ENCODE measurements around the gene FMOD. TPM values are rescaled to one million over a fixed set of nuclear protein-coding genes. Genes with fewer than 3 reads are reported as not detected.

The FMOD gene
- total RNA-seq, 4 donors from 2014 or later: 13.3 to 36.6 (median 22.9) TPM

GRCh38 chr1:203322500-203323179 lies 28.3 kb downstream of the FMOD start:
- peaks cover 77% of the 10 kb centered on the region for H3K4me1 ChIP-seq
- no peak overlapping the region for H3K4me3 ChIP-seq
- H3K36me3 ChIP-seq: no peaks in the 10 kb centered on the region
- DNase-seq (ENCODE audit: low spot score in 2 of 2): no peak
- no peaks in the 10 kb centered on the region for H3K9me3 ChIP-seq
- H3K27me3 ChIP-seq: no peaks in the 10 kb centered on the region
- peak overlapping the region; percentile 71 for H3K27ac ChIP-seq
- TF ChIP-seq POLR2AphosphoS5 (IDR thresholded peaks at IDR 0.05) (peak in 1 of 3 donors; percentile 26), POLR2A (IDR thresholded peaks at IDR 0.05) (no peak)

GRCh38 chr1:203321273-203322052 lies 29.5 kb downstream of the FMOD start:
- H3K27ac ChIP-seq: peak overlapping the region; percentile 71
- H3K4me1 ChIP-seq: peaks cover 76% of the 10 kb centered on the region
- TF ChIP-seq EP300 (IDR thresholded peaks at IDR 0.05): no peak
- TF ChIP-seq POLR2AphosphoS5 (IDR thresholded peaks at IDR 0.05): no peak
- TF ChIP-seq POLR2A (IDR thresholded peaks at IDR 0.05): no peak
- TF ChIP-seq CTCF (IDR thresholded peaks at IDR 0.05): no peak

GRCh38 chr1:203320591-203321272 lies 30.2 kb downstream of the FMOD start:
- H3K27ac ChIP-seq: peak overlapping the region; percentile 71
- TF ChIP-seq POLR2AphosphoS5 (IDR thresholded peaks at IDR 0.05): no peak
- no peak for TF ChIP-seq CTCF (IDR thresholded peaks at IDR 0.05)
- no peak for TF ChIP-seq EP300 (IDR thresholded peaks at IDR 0.05)
- TF ChIP-seq POLR2A (IDR thresholded peaks at IDR 0.05): no peak
- DNase-seq (ENCODE audit: low spot score in 2 of 2): no peak
- 30% methylated on average over 6 of the region's 6 CpGs for WGBS
- no peaks in the 10 kb centered on the region for H3K9me3 ChIP-seq
- H3K27me3 ChIP-seq: no peaks in the 10 kb centered on the region
- no peaks in the 10 kb centered on the region for H3K36me3 ChIP-seq
- no peak overlapping the region for H3K4me3 ChIP-seq
- H3K4me1 ChIP-seq: peaks cover 76% of the 10 kb centered on the region

More at GRCh38 chr1:203321273-203322052, 29.5 kb downstream of the FMOD start:
- Histone ChIP-seq H3K9me3 (no peaks in the 10 kb centered on the region), H3K36me3 (no peaks in the 10 kb centered on the region), H3K27me3 (no peaks in the 10 kb centered on the region), H3K4me3 (no peak overlapping the region)
- WGBS: 79% methylated on average over 6 of the region's 6 CpGs
- DNase-seq (ENCODE audit: low spot score in 2 of 2): no peak

- DNase-seq (ENCODE audit: low spot score in 2 of 2): no peak
- no peak overlapping the region for H3K4me3 ChIP-seq
- peaks cover 53% of the 10 kb centered on the region for H3K4me1 ChIP-seq
- H3K9me3 ChIP-seq: no peaks in the 10 kb centered on the region
- no peak for TF ChIP-seq POLR2A (IDR thresholded peaks at IDR 0.05)
- TF ChIP-seq EP300 (IDR thresholded peaks at IDR 0.05): no peak
- TF ChIP-seq POLR2AphosphoS5 (IDR thresholded peaks at IDR 0.05): no peak
- TF ChIP-seq CTCF (IDR thresholded peaks at IDR 0.05): no peak
- no peak overlapping the region for H3K27ac ChIP-seq
- no peaks in the 10 kb centered on the region for H3K27me3 ChIP-seq
- no peaks in the 10 kb centered on the region for H3K36me3 ChIP-seq
- WGBS: 93% methylated on average over 1 of the region's 1 CpG
Observed at GRCh38 chr1:203318229-203318517, 32.7 kb downstream of the FMOD start.

- no peak for DNase-seq (ENCODE audit: low spot score in 2 of 2)
- no peaks in the 10 kb centered on the region for H3K27me3 ChIP-seq
- 78% methylated on average over 7 of the region's 7 CpGs for WGBS
- H3K27ac ChIP-seq: no peak overlapping the region
- H3K9me3 ChIP-seq: no peaks in the 10 kb centered on the region
- H3K36me3 ChIP-seq: no peaks in the 10 kb centered on the region
- peaks cover 47% of the 10 kb centered on the region for H3K4me1 ChIP-seq
- no peak overlapping the region for H3K4me3 ChIP-seq
- TF ChIP-seq CTCF (IDR thresholded peaks at IDR 0.05) (no peak), POLR2A (IDR thresholded peaks at IDR 0.05) (no peak), POLR2AphosphoS5 (IDR thresholded peaks at IDR 0.05) (no peak), EP300 (IDR thresholded peaks at IDR 0.05) (no peak)
Observed at GRCh38 chr1:203317429-203318228, 33.3 kb downstream of the FMOD start.
